WTC11 (cell line): ENCODE results near the gene GTPBP1. TPM values are rescaled to one million over a fixed set of nuclear protein-coding genes. Genes with fewer than 3 reads are reported as not detected.
A peak's percentile ranks its signal among the peaks of the same experiment; 100 is the strongest.

Experiments
- ATAC-seq: fragments of 200-7000 bp; cut with Tn5 transposase; 2 replicates; pipeline ENCODE4 v1.10.0; 2021; ENCODE audit warnings: mild to moderate bottlenecking, moderate library complexity
- Bru-seq: library from RNA; stranded (reverse); fragments of 400-500 nt; gene quantifications from one replicate; lab custom pipeline; 2021; lab: Mats Ljungman, UMichigan
- CTCF ChIA-PET: fragments of 300-600 bp; sonication (Branson Sonifier 250); formaldehyde crosslinking; loops from one replicate; lab custom pipeline; 2021; ENCODE audit warnings: antibody characterized with exemption; lab: Charles Lee
- POLR2A ChIA-PET: fragments of 350-600 bp; sonication (Branson Sonifier 250); formaldehyde crosslinking; loops from one replicate; lab custom pipeline; 2021; ENCODE audit warnings: antibody characterized with exemption; lab: Charles Lee
- DNase-seq: peaks from one replicate; pipeline ENCODE4 v3.0.0; 2021; ENCODE audit warnings: low spot score
- H3K27ac Mint-ChIP-seq: 2 replicates; pipeline ENCODE4 v1.8.0; 2021; ENCODE audit warnings: mixed read lengths
- H3K27me3 Mint-ChIP-seq: 2 replicates; pipeline ENCODE4 v1.8.0; 2021; ENCODE audit warnings: low read depth, mild to moderate bottlenecking, moderate library complexity, mixed read lengths
- H3K36me3 Mint-ChIP-seq: 2 replicates; pipeline ENCODE4 v1.8.0; 2021; ENCODE audit warnings: mixed read lengths
- H3K4me1 Mint-ChIP-seq: 2 replicates; pipeline ENCODE4 v1.8.0; 2022; ENCODE audit warnings: mixed read lengths
- H3K4me3 Mint-ChIP-seq: 2 replicates; pipeline ENCODE4 v1.8.0; 2021; ENCODE audit warnings: mild to moderate bottlenecking, moderate library complexity, mixed read lengths
- H3K9me3 Mint-ChIP-seq: 2 replicates; pipeline ENCODE4 v1.8.0; 2021; ENCODE audit warnings: mixed read lengths
- EMX1 ChIP-seq: fragments of 250-450 bp; sonication (Bioruptor Pico); IDR thresholded peaks from 2 replicates; pipeline ENCODE4 v1.8.0; 2021; ENCODE audit warnings: mild to moderate bottlenecking
- FOXK1 ChIP-seq: sonication (generic); formaldehyde crosslinking; IDR thresholded peaks from 2 replicates; pipeline ENCODE4 v1.8.0; 2022; ENCODE audit warnings: mild to moderate bottlenecking, moderate library complexity, missing genetic modification reagents
- FOXP1 ChIP-seq: sonication (generic); formaldehyde crosslinking; IDR thresholded peaks from 2 replicates; pipeline ENCODE4 v1.8.0; 2022; ENCODE audit warnings: missing genetic modification reagents, mild to moderate bottlenecking, moderate library complexity, borderline replicate concordance
- NFYB ChIP-seq: sonication (generic); formaldehyde crosslinking; conservative IDR thresholded peaks from 2 replicates; pipeline ENCODE4 v1.8.0; 2022; ENCODE audit warnings: low read depth, missing genetic modification reagents
- SP1 ChIP-seq: sonication (generic); formaldehyde crosslinking; conservative IDR thresholded peaks from 2 replicates; pipeline ENCODE4 v1.8.1; 2022; ENCODE audit warnings: missing genetic modification reagents
- long read RNA-seq, 3 experiments: library from RNA in 1 of 3; library from capped mRNA in 1 of 3; library from polyadenylated mRNA in 1 of 3; unstranded in 2 of 3; stranded (forward) in 1 of 3; transcript quantifications; one replicate each; pipeline ENCODE4 v2.0.0, GENCODE V29; 2021
- total RNA-seq: library from RNA; stranded (reverse); gene quantifications from 3 replicates; pipeline ENCODE4 v1.2.3, GENCODE V29; 2021
- TF ChIP-seq, protein P1 (sequence below): sonication (generic); formaldehyde crosslinking; IDR thresholded peaks from 2 replicates; pipeline ENCODE4 v1.8.1; 2023; ENCODE audit warnings: mild to moderate bottlenecking, moderate library complexity, missing genetic modification reagents
- TF ChIP-seq, protein P2 (sequence below): fragments of 250-450 bp; sonication (Bioruptor Pico); IDR thresholded peaks from 2 replicates; pipeline ENCODE4 v2.1.2; 2022; ENCODE audit warnings: mild to moderate bottlenecking, moderate library complexity
- TF ChIP-seq, protein P3 (sequence below): sonication (generic); formaldehyde crosslinking; IDR thresholded peaks from 2 replicates; pipeline ENCODE4 v1.8.0; 2023; ENCODE audit warnings: missing genetic modification reagents, mild to moderate bottlenecking, borderline replicate concordance
- TF ChIP-seq, protein P4 (sequence below): sonication (generic); formaldehyde crosslinking; IDR thresholded peaks from 2 replicates; pipeline ENCODE4 v1.8.1; 2022; ENCODE audit warnings: low read depth, mild to moderate bottlenecking, moderate library complexity, missing genetic modification reagents, borderline replicate concordance
- TF ChIP-seq, protein P5 (sequence below): sonication (generic); formaldehyde crosslinking; IDR thresholded peaks from 2 replicates; pipeline ENCODE4 v1.8.1; 2023; ENCODE audit warnings: mild to moderate bottlenecking, missing genetic modification reagents, moderate library complexity
- TF ChIP-seq, protein P6 (sequence below): sonication (generic); formaldehyde crosslinking; IDR thresholded peaks from 2 replicates; pipeline ENCODE4 v1.8.0; 2022; ENCODE audit warnings: mild to moderate bottlenecking, missing genetic modification reagents
- TF ChIP-seq, protein P7 (sequence below): sonication (generic); formaldehyde crosslinking; conservative IDR thresholded peaks from 2 replicates; pipeline ENCODE4 v1.8.1; 2022; ENCODE audit warnings: mild to moderate bottlenecking, missing genetic modification reagents
- TF ChIP-seq, protein P8 (sequence below): sonication (generic); formaldehyde crosslinking; IDR thresholded peaks from 2 replicates; pipeline ENCODE4 v1.8.0; 2022; ENCODE audit warnings: mild to moderate bottlenecking, missing genetic modification reagents
- TF ChIP-seq, protein P9 (sequence below): sonication (generic); formaldehyde crosslinking; IDR thresholded peaks from 2 replicates; pipeline ENCODE4 v1.8.0; 2023; ENCODE audit warnings: missing genetic modification reagents

The GTPBP1 gene
- total RNA-seq (98.9 to 108 TPM (median 101 TPM) in 3 replicates), Bru-seq, nascent RNA (percentile 86 among the genes with signal in this experiment)
- long read RNA-seq, experiment 1, full-length matches to known transcripts: 148 of 223 reads
- long read RNA-seq, experiment 1, partial matches to known transcripts: 37 of 223 reads
- long read RNA-seq, experiment 1, other reads (novel, unspliced or antisense): 38 of 223 reads
- long read RNA-seq, experiment 2, full-length matches to known transcripts: 31 of 101 reads
- long read RNA-seq, experiment 2, partial matches to known transcripts: 65 of 101 reads
- long read RNA-seq, experiment 2, other reads (novel, unspliced or antisense): 5 of 101 reads
- long read RNA-seq, experiment 3, partial matches to known transcripts: 1 of 1 reads
- long read RNA-seq, experiment 3, other reads (novel, unspliced or antisense): 0 of 1 reads

DNA sequence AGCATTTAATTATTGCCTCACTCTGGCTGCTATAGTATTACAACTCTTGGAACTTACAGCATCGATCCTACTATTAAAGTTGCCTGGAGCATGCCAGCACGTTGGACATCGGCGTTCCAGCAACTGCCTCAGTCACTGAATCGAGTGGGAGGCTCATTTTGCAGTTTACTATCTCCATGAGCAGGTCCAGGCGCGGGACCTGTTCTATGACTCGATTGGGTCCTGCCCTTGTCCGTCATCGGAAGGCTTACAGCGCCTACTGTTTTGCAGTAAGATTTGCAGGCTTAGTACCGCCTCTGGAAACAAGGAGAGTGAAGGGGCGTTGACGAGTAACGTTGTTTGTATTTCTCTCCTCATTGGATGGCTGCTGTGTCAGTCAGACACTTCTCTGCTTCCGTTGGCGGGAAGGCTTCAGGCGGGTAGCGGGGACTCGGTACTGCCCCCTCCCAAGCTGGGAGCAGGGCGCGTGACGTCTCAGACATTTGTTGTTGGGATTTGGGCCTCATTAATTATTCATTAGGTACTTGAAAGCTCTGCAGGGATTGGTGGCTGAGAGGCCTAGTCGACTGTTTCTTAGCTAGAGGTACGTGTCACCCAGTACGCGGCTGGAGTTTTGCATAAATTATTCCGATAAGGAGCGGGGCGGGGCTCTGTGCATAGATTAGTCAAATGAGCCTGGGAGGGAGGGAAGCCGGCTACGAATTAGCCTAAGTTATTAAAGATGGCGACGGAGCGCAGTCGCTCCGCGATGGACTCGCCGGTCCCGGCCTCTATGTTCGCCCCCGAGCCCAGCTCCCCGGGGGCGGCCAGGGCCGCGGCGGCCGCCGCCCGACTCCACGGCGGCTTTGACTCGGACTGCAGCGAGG, at the start of gene GTPBP1:
Gene GTPBP1, plus strand, starts transcription at position 710 of the 866 bp plus-strand sequence. Its CDS starts 12 bp downstream, at position 722.
- peak within 1 kb of the TSS; percentile 91 for H3K4me3 Mint-ChIP-seq
- POLR2A ChIA-PET: interaction anchor here (0.9 kb wide), 1 partner anchor 24 kb away, joined by 3 read pairs; the partner anchor contains the start of gene TOMM22

More for the DNA sequence above, at the start of gene GTPBP1:
- peak; percentile 91 for ATAC-seq
- H3K27me3 Mint-ChIP-seq: no peaks in the 10 kb centered on the region; the same call in 1 of the 2 replicates
- H3K4me1 Mint-ChIP-seq: peaks cover 57% of the 10 kb centered on the region
- CTCF ChIA-PET: interaction anchor here (0.6 to 1.5 kb wide), 7 partner anchors 19 to 608 kb away, joined by 3 to 10 read pairs (median 4); partner anchors contain the start of gene TOMM22
- H3K9me3 Mint-ChIP-seq: no peaks in the 10 kb centered on the region
- peak; percentile 97 for DNase-seq
- H3K36me3 Mint-ChIP-seq: peaks cover 3% of the 10 kb centered on the region; the same call in 1 of the 2 replicates
- H3K27ac Mint-ChIP-seq: peak within 1 kb of the TSS; percentile 100
- TF ChIP-seq, protein P1, sequence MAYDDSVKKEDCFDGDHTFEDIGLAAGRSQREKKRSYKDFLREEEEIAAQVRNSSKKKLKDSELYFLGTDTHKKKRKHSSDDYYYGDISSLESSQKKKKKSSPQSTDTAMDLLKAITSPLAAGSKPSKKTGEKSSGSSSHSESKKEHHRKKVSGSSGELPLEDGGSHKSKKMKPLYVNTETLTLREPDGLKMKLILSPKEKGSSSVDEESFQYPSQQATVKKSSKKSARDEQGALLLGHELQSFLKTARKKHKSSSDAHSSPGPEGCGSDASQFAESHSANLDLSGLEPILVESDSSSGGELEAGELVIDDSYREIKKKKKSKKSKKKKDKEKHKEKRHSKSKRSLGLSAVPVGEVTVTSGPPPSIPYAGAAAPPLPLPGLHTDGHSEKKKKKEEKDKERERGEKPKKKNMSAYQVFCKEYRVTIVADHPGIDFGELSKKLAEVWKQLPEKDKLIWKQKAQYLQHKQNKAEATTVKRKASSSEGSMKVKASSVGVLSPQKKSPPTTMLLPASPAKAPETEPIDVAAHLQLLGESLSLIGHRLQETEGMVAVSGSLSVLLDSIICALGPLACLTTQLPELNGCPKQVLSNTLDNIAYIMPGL (CRISPR knock-in tag): no peak
- TF ChIP-seq, protein P2, sequence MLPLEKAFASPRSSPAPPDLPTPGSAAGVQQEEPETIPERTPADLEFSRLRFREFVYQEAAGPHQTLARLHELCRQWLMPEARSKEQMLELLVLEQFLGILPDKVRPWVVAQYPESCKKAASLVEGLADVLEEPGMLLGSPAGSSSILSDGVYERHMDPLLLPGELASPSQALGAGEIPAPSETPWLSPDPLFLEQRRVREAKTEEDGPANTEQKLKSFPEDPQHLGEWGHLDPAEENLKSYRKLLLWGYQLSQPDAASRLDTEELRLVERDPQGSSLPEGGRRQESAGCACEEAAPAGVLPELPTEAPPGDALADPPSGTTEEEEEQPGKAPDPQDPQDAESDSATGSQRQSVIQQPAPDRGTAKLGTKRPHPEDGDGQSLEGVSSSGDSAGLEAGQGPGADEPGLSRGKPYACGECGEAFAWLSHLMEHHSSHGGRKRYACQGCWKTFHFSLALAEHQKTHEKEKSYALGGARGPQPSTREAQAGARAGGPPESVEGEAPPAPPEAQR (CRISPR knock-in tag): no peak
- TF ChIP-seq, protein P3, sequence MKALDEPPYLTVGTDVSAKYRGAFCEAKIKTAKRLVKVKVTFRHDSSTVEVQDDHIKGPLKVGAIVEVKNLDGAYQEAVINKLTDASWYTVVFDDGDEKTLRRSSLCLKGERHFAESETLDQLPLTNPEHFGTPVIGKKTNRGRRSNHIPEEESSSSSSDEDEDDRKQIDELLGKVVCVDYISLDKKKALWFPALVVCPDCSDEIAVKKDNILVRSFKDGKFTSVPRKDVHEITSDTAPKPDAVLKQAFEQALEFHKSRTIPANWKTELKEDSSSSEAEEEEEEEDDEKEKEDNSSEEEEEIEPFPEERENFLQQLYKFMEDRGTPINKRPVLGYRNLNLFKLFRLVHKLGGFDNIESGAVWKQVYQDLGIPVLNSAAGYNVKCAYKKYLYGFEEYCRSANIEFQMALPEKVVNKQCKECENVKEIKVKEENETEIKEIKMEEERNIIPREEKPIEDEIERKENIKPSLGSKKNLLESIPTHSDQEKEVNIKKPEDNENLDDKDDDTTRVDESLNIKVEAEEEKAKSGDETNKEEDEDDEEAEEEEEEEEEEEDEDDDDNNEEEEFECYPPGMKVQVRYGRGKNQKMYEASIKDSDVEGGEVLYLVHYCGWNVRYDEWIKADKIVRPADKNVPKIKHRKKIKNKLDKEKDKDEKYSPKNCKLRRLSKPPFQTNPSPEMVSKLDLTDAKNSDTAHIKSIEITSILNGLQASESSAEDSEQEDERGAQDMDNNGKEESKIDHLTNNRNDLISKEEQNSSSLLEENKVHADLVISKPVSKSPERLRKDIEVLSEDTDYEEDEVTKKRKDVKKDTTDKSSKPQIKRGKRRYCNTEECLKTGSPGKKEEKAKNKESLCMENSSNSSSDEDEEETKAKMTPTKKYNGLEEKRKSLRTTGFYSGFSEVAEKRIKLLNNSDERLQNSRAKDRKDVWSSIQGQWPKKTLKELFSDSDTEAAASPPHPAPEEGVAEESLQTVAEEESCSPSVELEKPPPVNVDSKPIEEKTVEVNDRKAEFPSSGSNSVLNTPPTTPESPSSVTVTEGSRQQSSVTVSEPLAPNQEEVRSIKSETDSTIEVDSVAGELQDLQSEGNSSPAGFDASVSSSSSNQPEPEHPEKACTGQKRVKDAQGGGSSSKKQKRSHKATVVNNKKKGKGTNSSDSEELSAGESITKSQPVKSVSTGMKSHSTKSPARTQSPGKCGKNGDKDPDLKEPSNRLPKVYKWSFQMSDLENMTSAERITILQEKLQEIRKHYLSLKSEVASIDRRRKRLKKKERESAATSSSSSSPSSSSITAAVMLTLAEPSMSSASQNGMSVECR (CRISPR knock-in tag): no peak
- TF ChIP-seq FOXP1 (CRISPR knock-in tag) (no peak), SP1 (CRISPR knock-in tag) (peak; percentile 88), EMX1 (no peak), FOXK1 (CRISPR knock-in tag) (peak; percentile 97), NFYB (CRISPR knock-in tag) (peak; percentile 93)
- TF ChIP-seq, protein P4, sequence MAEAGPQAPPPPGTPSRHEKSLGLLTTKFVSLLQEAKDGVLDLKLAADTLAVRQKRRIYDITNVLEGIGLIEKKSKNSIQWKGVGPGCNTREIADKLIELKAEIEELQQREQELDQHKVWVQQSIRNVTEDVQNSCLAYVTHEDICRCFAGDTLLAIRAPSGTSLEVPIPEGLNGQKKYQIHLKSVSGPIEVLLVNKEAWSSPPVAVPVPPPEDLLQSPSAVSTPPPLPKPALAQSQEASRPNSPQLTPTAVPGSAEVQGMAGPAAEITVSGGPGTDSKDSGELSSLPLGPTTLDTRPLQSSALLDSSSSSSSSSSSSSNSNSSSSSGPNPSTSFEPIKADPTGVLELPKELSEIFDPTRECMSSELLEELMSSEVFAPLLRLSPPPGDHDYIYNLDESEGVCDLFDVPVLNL (CRISPR knock-in tag): no peak
- TF ChIP-seq, protein P5, sequence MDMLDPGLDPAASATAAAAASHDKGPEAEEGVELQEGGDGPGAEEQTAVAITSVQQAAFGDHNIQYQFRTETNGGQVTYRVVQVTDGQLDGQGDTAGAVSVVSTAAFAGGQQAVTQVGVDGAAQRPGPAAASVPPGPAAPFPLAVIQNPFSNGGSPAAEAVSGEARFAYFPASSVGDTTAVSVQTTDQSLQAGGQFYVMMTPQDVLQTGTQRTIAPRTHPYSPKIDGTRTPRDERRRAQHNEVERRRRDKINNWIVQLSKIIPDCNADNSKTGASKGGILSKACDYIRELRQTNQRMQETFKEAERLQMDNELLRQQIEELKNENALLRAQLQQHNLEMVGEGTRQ: peak; percentile 71
- TF ChIP-seq, protein P6, sequence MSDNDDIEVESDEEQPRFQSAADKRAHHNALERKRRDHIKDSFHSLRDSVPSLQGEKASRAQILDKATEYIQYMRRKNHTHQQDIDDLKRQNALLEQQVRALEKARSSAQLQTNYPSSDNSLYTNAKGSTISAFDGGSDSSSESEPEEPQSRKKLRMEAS (CRISPR knock-in tag): peak; percentile 68
- TF ChIP-seq, protein P7, sequence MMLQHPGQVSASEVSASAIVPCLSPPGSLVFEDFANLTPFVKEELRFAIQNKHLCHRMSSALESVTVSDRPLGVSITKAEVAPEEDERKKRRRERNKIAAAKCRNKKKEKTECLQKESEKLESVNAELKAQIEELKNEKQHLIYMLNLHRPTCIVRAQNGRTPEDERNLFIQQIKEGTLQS (CRISPR knock-in tag): no peak
- TF ChIP-seq, protein P8, sequence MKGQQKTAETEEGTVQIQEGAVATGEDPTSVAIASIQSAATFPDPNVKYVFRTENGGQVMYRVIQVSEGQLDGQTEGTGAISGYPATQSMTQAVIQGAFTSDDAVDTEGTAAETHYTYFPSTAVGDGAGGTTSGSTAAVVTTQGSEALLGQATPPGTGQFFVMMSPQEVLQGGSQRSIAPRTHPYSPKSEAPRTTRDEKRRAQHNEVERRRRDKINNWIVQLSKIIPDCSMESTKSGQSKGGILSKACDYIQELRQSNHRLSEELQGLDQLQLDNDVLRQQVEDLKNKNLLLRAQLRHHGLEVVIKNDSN (CRISPR knock-in tag): peak; percentile 73; the same call in 1 of the 2 replicates
- TF ChIP-seq, protein P9, sequence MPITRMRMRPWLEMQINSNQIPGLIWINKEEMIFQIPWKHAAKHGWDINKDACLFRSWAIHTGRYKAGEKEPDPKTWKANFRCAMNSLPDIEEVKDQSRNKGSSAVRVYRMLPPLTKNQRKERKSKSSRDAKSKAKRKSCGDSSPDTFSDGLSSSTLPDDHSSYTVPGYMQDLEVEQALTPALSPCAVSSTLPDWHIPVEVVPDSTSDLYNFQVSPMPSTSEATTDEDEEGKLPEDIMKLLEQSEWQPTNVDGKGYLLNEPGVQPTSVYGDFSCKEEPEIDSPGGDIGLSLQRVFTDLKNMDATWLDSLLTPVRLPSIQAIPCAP (CRISPR knock-in tag): no peak
